HG03045 (cell line): ENCODE results near the gene INO80B.
"Not testable (repeated sequence)": the region's sequence is repeated elsewhere in the genome, so short reads cannot be mapped to it uniquely, and the experiment has no call there.

Experiments
- ATAC-seq: cut with Tn5 transposase; IDR thresholded peaks from one replicate; pipeline ENCODE4 v1.9.1; 2021; ENCODE audit warnings: mild to moderate bottlenecking, moderate library complexity; ENCODE audit not compliant: unreplicated experiment

The INO80B gene

GRCh38 chr2:74424995-74425406 lies 29.9 kb upstream of the INO80B start:
- no peak for ATAC-seq

- ATAC-seq = no peak
Measured at GRCh38 chr2:74425523-74425922, 29.4 kb upstream of the INO80B start.

GRCh38 chr2:74426181-74426758 lies 28.6 kb upstream of the INO80B start:
- ATAC-seq = no peak

GRCh38 chr2:74427551-74427950 lies 27.3 kb upstream of the INO80B start:
- no peak for ATAC-seq

GRCh38 chr2:74428675-74429074 lies 26.2 kb upstream of the INO80B start:
- no peak for ATAC-seq

GRCh38 chr2:74429487-74430451 lies 25.1 kb upstream of the INO80B start:
- no peak for ATAC-seq

GRCh38 chr2:74430502-74430901 lies 24.4 kb upstream of the INO80B start:
- ATAC-seq = no peak

GRCh38 chr2:74436111-74436805 lies 18.6 kb upstream of the INO80B start:
- ATAC-seq = no peak

- no peak for ATAC-seq
Measured at GRCh38 chr2:74436848-74437695, 17.8 kb upstream of the INO80B start.

- ATAC-seq = no peak
Measured at GRCh38 chr2:74438248-74438647, 16.6 kb upstream of the INO80B start.

GRCh38 chr2:74439373-74439772 lies 15.5 kb upstream of the INO80B start:
- no peak for ATAC-seq

- ATAC-seq = no peak
Measured at GRCh38 chr2:74439803-74440377, 15.0 kb upstream of the INO80B start.

GRCh38 chr2:74440378-74441169 lies 14.3 kb upstream of the INO80B start:
- ATAC-seq = peak; percentile 88

GRCh38 chr2:74441170-74441689 lies 13.7 kb upstream of the INO80B start:
- no peak for ATAC-seq

GRCh38 chr2:74441690-74442482 lies 13.0 kb upstream of the INO80B start, which contains the start of gene RTKN:
RTKN (minus strand) TSS chr2:74441937; CDS start chr2:74441816, 121 bp downstream.
- ATAC-seq = peak; percentile 35

- ATAC-seq = not testable (repeated sequence)
Measured at GRCh38 chr2:74442483-74443297, 12.2 kb upstream of the INO80B start.

- ATAC-seq = no peak
Measured at GRCh38 chr2:74444498-74445318, 10.2 kb upstream of the INO80B start.
